ENCODE results near the gene ELL2.

- no peak for TF ChIP-seq POLR2A (IDR thresholded peaks at IDR 0.05)
- TF ChIP-seq CTCF (IDR thresholded peaks at IDR 0.05): no peak
These were observed 114.4 kb downstream of the ELL2 start for GRCh38 chr5:95847261-95847592.
